ENCODE results near the gene S100Z. TPM values are rescaled to one million over a fixed set of nuclear protein-coding genes. Genes with fewer than 3 reads are reported as not detected.

Gene S100Z
- total RNA-seq, result not detected in 2 replicates

DNA sequence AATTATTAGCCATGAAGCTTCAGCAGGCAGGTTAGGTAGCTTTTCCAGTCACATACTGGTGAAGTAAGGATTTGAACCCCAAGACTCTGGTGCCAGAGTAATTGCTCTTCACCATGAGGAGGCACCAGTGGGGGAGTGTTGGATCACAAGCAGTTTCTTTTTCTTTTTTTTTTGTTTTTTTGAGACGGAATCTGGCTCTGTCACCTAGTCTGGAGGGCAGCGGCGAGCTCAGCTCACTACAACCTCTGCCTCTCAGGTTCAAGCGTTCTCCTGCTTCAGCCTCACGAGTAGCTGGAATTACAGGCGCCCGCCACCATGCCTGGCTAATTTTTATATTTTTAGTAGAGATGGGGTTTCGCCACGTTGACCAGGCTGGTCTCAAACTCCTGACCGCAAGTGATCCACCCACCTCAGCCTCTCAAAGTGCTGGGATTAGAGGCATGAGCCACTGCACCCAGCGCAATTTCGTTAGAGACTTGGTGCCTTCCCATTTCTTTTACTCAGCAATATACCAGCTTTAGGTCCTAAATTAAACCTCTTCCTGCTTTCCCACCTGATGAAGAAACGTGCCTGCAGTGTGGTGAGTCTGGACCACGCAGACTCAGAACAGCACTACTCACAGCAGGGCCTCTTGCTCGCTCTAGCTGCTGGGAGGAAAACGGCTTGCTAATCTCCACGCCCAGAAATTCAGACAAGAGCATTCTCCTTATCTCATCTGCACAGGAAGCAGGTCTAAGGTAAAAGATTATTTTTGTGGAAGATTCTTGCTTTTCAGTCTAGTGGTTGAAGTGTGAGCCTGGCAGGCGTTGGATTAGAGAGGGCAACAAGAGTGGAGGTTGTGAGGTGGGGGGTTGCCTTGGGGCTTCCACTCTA is at the start of gene S100Z:
S100Z (plus strand) TSS at position 596 of the 873 bp plus-strand sequence. CDS start 25,346 bp downstream, outside the sequence.
- TF ChIP-seq, protein P1, sequence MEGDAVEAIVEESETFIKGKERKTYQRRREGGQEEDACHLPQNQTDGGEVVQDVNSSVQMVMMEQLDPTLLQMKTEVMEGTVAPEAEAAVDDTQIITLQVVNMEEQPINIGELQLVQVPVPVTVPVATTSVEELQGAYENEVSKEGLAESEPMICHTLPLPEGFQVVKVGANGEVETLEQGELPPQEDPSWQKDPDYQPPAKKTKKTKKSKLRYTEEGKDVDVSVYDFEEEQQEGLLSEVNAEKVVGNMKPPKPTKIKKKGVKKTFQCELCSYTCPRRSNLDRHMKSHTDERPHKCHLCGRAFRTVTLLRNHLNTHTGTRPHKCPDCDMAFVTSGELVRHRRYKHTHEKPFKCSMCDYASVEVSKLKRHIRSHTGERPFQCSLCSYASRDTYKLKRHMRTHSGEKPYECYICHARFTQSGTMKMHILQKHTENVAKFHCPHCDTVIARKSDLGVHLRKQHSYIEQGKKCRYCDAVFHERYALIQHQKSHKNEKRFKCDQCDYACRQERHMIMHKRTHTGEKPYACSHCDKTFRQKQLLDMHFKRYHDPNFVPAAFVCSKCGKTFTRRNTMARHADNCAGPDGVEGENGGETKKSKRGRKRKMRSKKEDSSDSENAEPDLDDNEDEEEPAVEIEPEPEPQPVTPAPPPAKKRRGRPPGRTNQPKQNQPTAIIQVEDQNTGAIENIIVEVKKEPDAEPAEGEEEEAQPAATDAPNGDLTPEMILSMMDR (IDR thresholded peaks at IDR 0.05; ENCODE audit: insufficient read depth, low read depth, low read length), result no peak
- DNase-seq (ENCODE audit: low read depth), result no peak
- H3K4me3 ChIP-seq (ENCODE audit: low read depth, low read length), result no peak within 1 kb of the TSS

DNA sequence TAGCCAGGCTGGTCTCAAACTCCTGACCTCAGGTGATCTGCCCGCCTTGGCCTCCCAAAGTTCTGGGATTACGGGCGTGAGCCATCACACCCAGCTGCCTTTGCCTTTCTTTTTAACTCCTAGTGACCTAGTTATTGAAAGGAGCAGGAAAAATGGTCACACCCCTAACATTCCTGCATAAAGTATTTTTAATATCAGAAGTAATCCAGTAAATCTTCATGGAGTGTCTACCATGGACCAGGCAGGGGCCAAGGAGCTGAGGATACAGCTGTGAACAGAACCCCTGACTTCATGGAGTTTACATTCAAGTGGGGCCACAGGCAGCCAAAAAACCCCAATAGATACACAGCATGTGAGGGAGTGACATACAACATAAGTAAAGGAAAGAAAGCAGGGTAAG is 49.2 kb upstream of the S100Z start:
- no peak overlapping the region for H3K4me3 ChIP-seq (ENCODE audit: low read depth, low read length)
- DNase-seq (ENCODE audit: low read depth), result no peak
- TF ChIP-seq, protein P1 (IDR thresholded peaks at IDR 0.05; ENCODE audit: insufficient read depth, low read depth, low read length), result no peak

DNA sequence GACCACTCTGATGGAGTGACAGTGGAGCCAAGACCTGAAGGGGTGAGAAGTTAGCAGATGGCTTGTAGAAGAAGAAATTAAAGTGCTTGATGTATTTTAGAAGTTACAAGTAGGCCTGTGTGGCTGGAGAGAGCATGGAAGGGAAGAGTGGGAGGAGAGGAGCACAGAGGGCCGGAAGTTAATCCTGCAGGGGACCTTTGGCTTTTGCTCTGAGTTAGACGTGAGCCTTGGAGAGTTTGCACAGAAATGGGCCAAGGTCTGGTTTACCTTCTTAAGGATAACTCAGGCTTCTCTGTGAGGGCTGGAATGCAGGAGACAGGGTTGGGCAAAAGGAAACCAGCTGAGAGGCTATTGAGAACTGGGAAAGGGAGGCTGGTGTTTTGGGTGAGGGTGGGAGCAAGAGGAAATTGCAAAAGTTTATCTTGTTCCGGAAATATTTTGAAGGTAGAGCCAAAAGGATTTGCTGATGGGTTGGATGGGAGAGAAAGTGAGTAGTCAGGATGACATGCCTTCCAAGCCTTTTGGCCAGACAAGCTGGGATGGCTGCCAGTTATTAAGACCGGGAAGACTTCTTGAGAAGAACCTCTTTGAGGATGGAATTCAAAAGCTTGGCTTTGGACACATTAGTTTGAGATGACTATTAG is 48.5 kb upstream of the S100Z start:
- peak; percentile 93 for DNase-seq (ENCODE audit: low read depth)
- TF ChIP-seq, protein P1 (IDR thresholded peaks at IDR 0.05; ENCODE audit: insufficient read depth, low read depth, low read length), result no peak
- H3K4me3 ChIP-seq (ENCODE audit: low read depth, low read length), result no peak overlapping the region

DNA sequence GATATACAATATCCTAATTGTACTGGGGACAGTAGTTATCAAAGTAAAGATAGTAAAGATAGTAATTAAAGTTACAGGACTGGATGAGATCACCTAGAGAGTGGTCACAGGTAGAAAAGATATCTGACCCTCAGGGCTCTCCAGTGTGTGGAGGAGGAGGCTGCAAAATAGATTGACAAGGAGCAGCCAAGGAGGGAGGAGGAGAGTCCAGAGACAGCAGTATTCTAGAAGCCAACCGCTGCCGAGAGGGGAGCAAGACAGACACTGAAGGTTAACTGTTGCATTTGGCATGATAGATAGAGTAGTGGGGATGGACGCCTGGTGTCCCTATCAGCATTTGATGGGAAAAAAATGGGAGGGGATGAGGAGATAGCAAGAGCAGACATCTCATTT is 48.0 kb upstream of the S100Z start:
- no peak for DNase-seq (ENCODE audit: low read depth)
- no peak overlapping the region for H3K4me3 ChIP-seq (ENCODE audit: low read depth, low read length)
- TF ChIP-seq, protein P1 (IDR thresholded peaks at IDR 0.05; ENCODE audit: insufficient read depth, low read depth, low read length), result no peak

DNA sequence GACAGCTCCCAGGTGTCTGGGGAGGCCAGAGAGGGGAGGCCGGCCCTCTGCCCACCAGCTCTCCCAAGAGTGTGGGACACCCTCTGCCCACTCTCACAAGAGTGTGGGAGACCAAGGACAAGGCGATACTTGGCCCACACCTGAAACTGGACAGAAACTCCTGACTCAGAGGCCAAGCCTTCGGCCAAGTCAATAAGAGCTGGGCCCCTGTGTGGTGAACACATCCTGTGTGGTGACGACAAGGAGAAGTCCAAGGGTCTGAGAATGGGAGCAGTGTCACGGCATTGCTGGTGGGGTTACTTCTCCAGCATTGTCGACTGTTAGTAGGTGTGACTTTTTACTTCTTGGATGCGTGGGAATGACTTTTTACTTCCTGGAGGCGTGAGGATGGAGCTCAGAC is 45.5 kb upstream of the S100Z start:
- no peak overlapping the region for H3K4me3 ChIP-seq (ENCODE audit: low read depth, low read length)
- TF ChIP-seq, protein P1 (IDR thresholded peaks at IDR 0.05; ENCODE audit: insufficient read depth, low read depth, low read length), result no peak
- DNase-seq (ENCODE audit: low read depth), result no peak

DNA sequence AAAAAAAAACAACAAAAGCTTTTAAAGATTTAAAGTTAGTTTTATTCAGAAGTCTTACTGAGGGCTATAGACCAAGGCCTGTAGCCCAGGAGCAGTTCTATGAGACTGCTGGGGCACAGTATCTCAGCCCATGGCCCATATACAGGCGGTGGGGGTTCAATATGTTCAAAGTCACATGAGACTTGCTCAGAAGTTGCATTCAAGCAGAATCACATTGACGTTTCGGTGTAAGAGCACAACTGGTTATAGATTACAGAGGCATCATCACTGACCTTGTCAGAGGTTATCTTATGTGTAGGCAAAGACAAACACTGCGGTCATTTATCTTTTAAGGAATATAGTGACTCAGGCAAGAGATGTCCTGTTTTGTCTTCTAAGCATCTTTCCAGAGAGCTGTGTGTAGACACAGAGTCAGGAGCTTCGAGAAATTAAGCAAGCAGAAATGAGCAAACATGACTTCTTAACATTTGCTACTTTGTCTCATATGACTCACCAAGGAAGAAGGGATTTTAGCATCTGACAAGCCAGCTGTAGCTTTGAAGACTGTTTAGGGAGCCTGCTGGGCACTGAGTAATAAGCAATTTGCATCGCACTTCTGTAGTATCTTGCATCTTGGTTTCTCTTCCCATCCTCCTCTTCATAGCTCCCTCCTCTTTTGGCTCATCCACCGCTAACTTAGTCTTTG is 43.9 kb upstream of the S100Z start:
- DNase-seq (ENCODE audit: low read depth), result peak; percentile 100
- peak overlapping the region; percentile 40 for H3K4me3 ChIP-seq (ENCODE audit: low read depth, low read length)
- TF ChIP-seq, protein P1 (IDR thresholded peaks at IDR 0.05; ENCODE audit: insufficient read depth, low read depth, low read length), result no peak

All from fibroblast of villous mesenchyme (primary cell).